Measurements from ENCODE around the gene LRMDA. TPM values are rescaled to one million over a fixed set of nuclear protein-coding genes. Genes with fewer than 3 reads are reported as not detected.

Gene LRMDA
- total and polyA plus RNA-seq, 2 donors (not counting 3 experiments of a cell fraction or from before 2014, with no cell fraction given): 9.7 to 18.0 TPM

DNA sequence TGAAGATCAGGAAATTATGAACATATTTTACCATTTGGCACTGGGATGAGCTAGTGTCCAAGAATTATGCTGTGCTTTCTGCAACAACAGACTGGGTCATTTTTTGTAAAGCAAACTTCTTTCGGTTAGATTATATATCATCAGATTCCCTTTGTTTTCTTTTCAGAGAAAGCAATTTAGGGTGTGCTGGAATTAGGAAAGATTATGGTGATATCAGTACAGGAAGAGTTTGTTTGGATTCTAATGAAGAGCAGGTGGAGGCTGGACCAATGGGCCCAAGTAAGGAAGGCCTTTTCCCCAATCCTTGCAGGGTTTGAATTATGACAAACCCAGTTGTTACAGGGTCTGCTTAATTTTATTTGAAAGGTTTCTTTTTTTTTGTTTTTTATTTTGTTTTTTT, 1113.4 kb downstream of the LRMDA start:
- Histone ChIP-seq H3K27me3 (ENCODE audit: control insufficient read depth in 2 of 2, insufficient read depth in 2 of 2, low read length in 2 of 2) (no peaks in the 10 kb centered on the region), H3K4me2 (ENCODE audit: insufficient read depth, low read length) (no peak overlapping the region), H3K4me1 (ENCODE audit: control insufficient read depth, extremely low read depth, insufficient read depth, low read length) (peaks cover 19% of the 10 kb centered on the region), H3K9me1 (replicated peaks; ENCODE audit: control insufficient read depth, extremely low read depth, insufficient read depth, low read length) (no peaks in the 10 kb centered on the region), H2AFZ (ENCODE audit: low read depth, low read length) (no peak overlapping the region), H3K79me2 (ENCODE audit: control insufficient read depth, insufficient read depth, low read length) (no peaks in the 10 kb centered on the region), H3K4me3 (replicated peaks in 1 of 3; ENCODE audit: insufficient read depth in 1 of 3, low read depth in 1 of 3, low read length in 3 of 3) (no peak overlapping the region), H3K9ac (replicated peaks; ENCODE audit: extremely low read depth, insufficient read depth, low read length) (no peak overlapping the region), H3K27ac (ENCODE audit: insufficient read depth, low read depth, low read length) (no peak overlapping the region), H3K9me3 (replicated peaks; ENCODE audit: control insufficient read depth, insufficient read depth, low read length) (no peaks in the 10 kb centered on the region), H4K20me1 (replicated peaks; ENCODE audit: control insufficient read depth, extremely low read depth, insufficient read depth, low read length) (no peaks in the 10 kb centered on the region), H3K36me3 (ENCODE audit: control insufficient read depth in 2 of 2, extremely low read depth in 1 of 2, insufficient read depth in 2 of 2, low read length in 2 of 2) (no peaks in the 10 kb centered on the region)
- dilution Hi-C loops (cut with MboI; ENCODE audit: extremely low pct_ligation_motif_present, low sequenced_read_pairs): no loop called here
- CTCF ChIA-PET: interaction anchor here (1.0 to 4.4 kb wide), 6 partner anchors 117 to 1145 kb away, joined by 3 to 41 read pairs (median 14); partner anchors contain the start of gene ZNF503
- TF ChIP-seq, protein P1, sequence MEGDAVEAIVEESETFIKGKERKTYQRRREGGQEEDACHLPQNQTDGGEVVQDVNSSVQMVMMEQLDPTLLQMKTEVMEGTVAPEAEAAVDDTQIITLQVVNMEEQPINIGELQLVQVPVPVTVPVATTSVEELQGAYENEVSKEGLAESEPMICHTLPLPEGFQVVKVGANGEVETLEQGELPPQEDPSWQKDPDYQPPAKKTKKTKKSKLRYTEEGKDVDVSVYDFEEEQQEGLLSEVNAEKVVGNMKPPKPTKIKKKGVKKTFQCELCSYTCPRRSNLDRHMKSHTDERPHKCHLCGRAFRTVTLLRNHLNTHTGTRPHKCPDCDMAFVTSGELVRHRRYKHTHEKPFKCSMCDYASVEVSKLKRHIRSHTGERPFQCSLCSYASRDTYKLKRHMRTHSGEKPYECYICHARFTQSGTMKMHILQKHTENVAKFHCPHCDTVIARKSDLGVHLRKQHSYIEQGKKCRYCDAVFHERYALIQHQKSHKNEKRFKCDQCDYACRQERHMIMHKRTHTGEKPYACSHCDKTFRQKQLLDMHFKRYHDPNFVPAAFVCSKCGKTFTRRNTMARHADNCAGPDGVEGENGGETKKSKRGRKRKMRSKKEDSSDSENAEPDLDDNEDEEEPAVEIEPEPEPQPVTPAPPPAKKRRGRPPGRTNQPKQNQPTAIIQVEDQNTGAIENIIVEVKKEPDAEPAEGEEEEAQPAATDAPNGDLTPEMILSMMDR (IDR thresholded peaks at IDR 0.05; ENCODE audit: extremely low read depth in 1 of 2, insufficient read depth in 1 of 2, low read depth in 1 of 2, low read length in 2 of 2): no peak
- no peak for TF ChIP-seq JUN (IDR thresholded peaks at IDR 0.05; ENCODE audit: borderline replicate concordance, insufficient read depth, insufficient read length, low read depth)
- POLR2A ChIA-PET: no interaction called here
- FAIRE-seq: no peak
- DNase-seq (ENCODE audit: low read depth, low spot score): no peak
- BruUV-seq (replicated peaks): no TSS peak
- intact Hi-C loops (cut with micrococcal nuclease): loop anchor here (5.0 to 10.0 kb wide), 4 partner anchors 212 to 620 kb away; no protein-coding TSS in a partner anchor

GRCh38 chr10:76546411-76546810, 1115.0 kb downstream of the LRMDA start:
- POLR2A ChIA-PET: no interaction called here
- FAIRE-seq: no peak
- Histone ChIP-seq H3K27ac (ENCODE audit: insufficient read depth, low read depth, low read length) (no peak overlapping the region), H2AFZ (ENCODE audit: low read depth, low read length) (no peak overlapping the region), H4K20me1 (replicated peaks; ENCODE audit: control insufficient read depth, extremely low read depth, insufficient read depth, low read length) (no peaks in the 10 kb centered on the region), H3K4me1 (ENCODE audit: control insufficient read depth, extremely low read depth, insufficient read depth, low read length) (peaks cover 19% of the 10 kb centered on the region), H3K4me3 (replicated peaks in 1 of 3; ENCODE audit: insufficient read depth in 1 of 3, low read depth in 1 of 3, low read length in 3 of 3) (no peak overlapping the region), H3K9ac (replicated peaks; ENCODE audit: extremely low read depth, insufficient read depth, low read length) (no peak overlapping the region), H3K27me3 (ENCODE audit: control insufficient read depth in 2 of 2, insufficient read depth in 2 of 2, low read length in 2 of 2) (no peaks in the 10 kb centered on the region), H3K36me3 (ENCODE audit: control insufficient read depth in 2 of 2, extremely low read depth in 1 of 2, insufficient read depth in 2 of 2, low read length in 2 of 2) (no peaks in the 10 kb centered on the region), H3K9me1 (replicated peaks; ENCODE audit: control insufficient read depth, extremely low read depth, insufficient read depth, low read length) (no peaks in the 10 kb centered on the region), H3K9me3 (replicated peaks; ENCODE audit: control insufficient read depth, insufficient read depth, low read length) (no peaks in the 10 kb centered on the region), H3K4me2 (ENCODE audit: insufficient read depth, low read length) (no peak overlapping the region), H3K79me2 (ENCODE audit: control insufficient read depth, insufficient read depth, low read length) (no peaks in the 10 kb centered on the region)
- TF ChIP-seq EZH2 (IDR thresholded peaks at IDR 0.05; ENCODE audit: borderline replicate concordance, low read depth, low read length, severe bottlenecking) (no peak), GATA2 (IDR thresholded peaks at IDR 0.05; ENCODE audit: insufficient read depth, insufficient read length, low read depth, low read length) (no peak), POLR2AphosphoS5 (IDR thresholded peaks at IDR 0.05; ENCODE audit: insufficient read depth, low read depth, low read length) (no peak), JUN (IDR thresholded peaks at IDR 0.05; ENCODE audit: borderline replicate concordance, insufficient read depth, insufficient read length, low read depth) (no peak), MYC (IDR thresholded peaks at IDR 0.05; ENCODE audit: low read depth, low read length) (no peak), FOS (IDR thresholded peaks at IDR 0.05; ENCODE audit: borderline replicate concordance, insufficient read depth, low read length) (no peak), POLR2A (IDR thresholded peaks at IDR 0.05; ENCODE audit: low read depth, low read length) (no peak)
- TF ChIP-seq, protein P1 (IDR thresholded peaks at IDR 0.05; ENCODE audit: extremely low read depth in 1 of 2, insufficient read depth in 1 of 2, low read depth in 1 of 2, low read length in 2 of 2): no peak
- TF ChIP-seq, protein P2, sequence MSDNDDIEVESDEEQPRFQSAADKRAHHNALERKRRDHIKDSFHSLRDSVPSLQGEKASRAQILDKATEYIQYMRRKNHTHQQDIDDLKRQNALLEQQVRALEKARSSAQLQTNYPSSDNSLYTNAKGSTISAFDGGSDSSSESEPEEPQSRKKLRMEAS (IDR thresholded peaks at IDR 0.05; ENCODE audit: insufficient read depth, insufficient read length): no peak
- no TSS peak for BruUV-seq (replicated peaks)
- CTCF ChIA-PET: interaction anchor here (0.9 to 4.4 kb wide), 8 partner anchors 9 to 1151 kb away, joined by 3 to 41 read pairs (median 8); partner anchors contain the start of gene ZNF503
- no peak for DNase-seq (ENCODE audit: low read depth, low spot score)
- dilution Hi-C loops (cut with MboI; ENCODE audit: extremely low pct_ligation_motif_present, low sequenced_read_pairs) (no loop called here), intact Hi-C loops (cut with micrococcal nuclease) (loop anchor here (5.0 to 10.0 kb wide), 3 partner anchors 244 to 622 kb away; no protein-coding TSS in a partner anchor)
